BJ (cell line): ENCODE data around the gene OSBPL1A. TPM values are rescaled to one million over a fixed set of nuclear protein-coding genes. Genes with fewer than 3 reads are reported as not detected.

Experiments
- CTCF ChIA-PET: fragments of 350-600 bp; formaldehyde crosslinking; extraction: SDS; loops from one replicate; lab custom pipeline; 2021; ENCODE audit warnings: antibody characterized with exemption, inconsistent platforms; lab: Yijun Ruan, JAX
- POLR2A ChIA-PET: fragments of 300-600 bp; sonication (Branson Sonifier 250); formaldehyde crosslinking; extraction: SDS; loops from one replicate; lab custom pipeline; 2021; ENCODE audit warnings: antibody characterized with exemption; lab: Charles Lee
- DNase-seq: peaks from one replicate; pipeline ENCODE4 v3.0.0-alpha.2; 2011; ENCODE audit warnings: low read depth
- H3K27me3 ChIP-seq: 2 replicates; pipeline ENCODE4 v1.6.0; 2011; ENCODE audit warnings: low read length; ENCODE audit not compliant: control insufficient read depth, insufficient read depth
- H3K36me3 ChIP-seq: 2 replicates; pipeline ENCODE4 v1.5.1; 2011; ENCODE audit warnings: low read length; ENCODE audit not compliant: control insufficient read depth, insufficient read depth
- H3K4me3 ChIP-seq: 2 replicates; pipeline ENCODE4 v1.5.1; 2011; ENCODE audit warnings: low read depth, mild to moderate bottlenecking, control low read depth, low read length
- polyA plus RNA-seq: library from polyadenylated mRNA; depleted of rRNA; stranded (reverse); fragments of >200 nt; gene quantifications from 2 replicates; pipeline ENCODE4 v1.2.3, GENCODE V29; 2011
- TF ChIP-seq, protein P1 (sequence below): IDR thresholded peaks from 2 replicates; pipeline ENCODE4 v1.5.1; 2011; ENCODE audit warnings: low read depth, mild to moderate bottlenecking, control low read depth, inconsistent platforms, low read length, moderate library complexity; ENCODE audit not compliant: insufficient read depth

The OSBPL1A gene
- polyA plus RNA-seq, 1 experiment, result 20.1 TPM

- Histone ChIP-seq H3K36me3 (no peaks in the 10 kb centered on the region), H3K27me3 (no peaks in the 10 kb centered on the region), H3K4me3 (no peak overlapping the region)
- TF ChIP-seq, protein P1, sequence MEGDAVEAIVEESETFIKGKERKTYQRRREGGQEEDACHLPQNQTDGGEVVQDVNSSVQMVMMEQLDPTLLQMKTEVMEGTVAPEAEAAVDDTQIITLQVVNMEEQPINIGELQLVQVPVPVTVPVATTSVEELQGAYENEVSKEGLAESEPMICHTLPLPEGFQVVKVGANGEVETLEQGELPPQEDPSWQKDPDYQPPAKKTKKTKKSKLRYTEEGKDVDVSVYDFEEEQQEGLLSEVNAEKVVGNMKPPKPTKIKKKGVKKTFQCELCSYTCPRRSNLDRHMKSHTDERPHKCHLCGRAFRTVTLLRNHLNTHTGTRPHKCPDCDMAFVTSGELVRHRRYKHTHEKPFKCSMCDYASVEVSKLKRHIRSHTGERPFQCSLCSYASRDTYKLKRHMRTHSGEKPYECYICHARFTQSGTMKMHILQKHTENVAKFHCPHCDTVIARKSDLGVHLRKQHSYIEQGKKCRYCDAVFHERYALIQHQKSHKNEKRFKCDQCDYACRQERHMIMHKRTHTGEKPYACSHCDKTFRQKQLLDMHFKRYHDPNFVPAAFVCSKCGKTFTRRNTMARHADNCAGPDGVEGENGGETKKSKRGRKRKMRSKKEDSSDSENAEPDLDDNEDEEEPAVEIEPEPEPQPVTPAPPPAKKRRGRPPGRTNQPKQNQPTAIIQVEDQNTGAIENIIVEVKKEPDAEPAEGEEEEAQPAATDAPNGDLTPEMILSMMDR, result no peak
- CTCF ChIA-PET, result no interaction called here
- POLR2A ChIA-PET, result no interaction called here
- no peak for DNase-seq
Measured at GRCh38 chr18:24197412-24197811, 200.2 kb downstream of the OSBPL1A start.

DNA sequence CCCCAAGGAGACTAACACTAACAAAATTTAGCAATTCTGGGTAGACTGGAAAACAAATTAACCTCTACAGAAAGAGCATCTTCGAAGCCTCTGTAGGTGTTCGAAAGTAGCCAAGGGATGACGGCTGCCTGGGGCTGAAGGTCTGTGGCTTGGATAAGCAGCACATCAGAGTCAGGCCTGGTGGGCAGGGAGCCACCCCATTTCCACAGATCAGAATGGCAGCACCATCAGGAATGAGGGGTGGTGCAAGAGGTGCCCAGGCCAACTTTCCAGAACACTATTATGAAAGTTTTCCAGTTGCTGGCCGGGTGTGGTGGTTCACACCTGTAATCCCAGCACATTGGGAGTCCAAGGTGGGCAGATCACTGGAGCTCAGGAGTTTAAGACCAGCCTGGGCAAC, 200.9 kb downstream of the OSBPL1A start:
- H3K4me3 ChIP-seq, result no peak overlapping the region
- DNase-seq, result no peak
- H3K27me3 ChIP-seq, result no peaks in the 10 kb centered on the region
- CTCF ChIA-PET, result interaction anchor here (1.1 kb wide), 1 partner anchor 20 kb away, joined by 4 read pairs; no protein-coding TSS in a partner anchor
- TF ChIP-seq, protein P1, result no peak
- no peaks in the 10 kb centered on the region for H3K36me3 ChIP-seq
- POLR2A ChIA-PET, result no interaction called here

- Histone ChIP-seq H3K4me3 (no peak overlapping the region), H3K36me3 (no peaks in the 10 kb centered on the region), H3K27me3 (no peaks in the 10 kb centered on the region)
- no peak for DNase-seq
- TF ChIP-seq, protein P1, result no peak
- CTCF ChIA-PET, result no interaction called here
- POLR2A ChIA-PET, result no interaction called here
Measured at GRCh38 chr18:24195296-24196053, 202.1 kb downstream of the OSBPL1A start.

GRCh38 chr18:24190590-24190989, 207.0 kb downstream of the OSBPL1A start:
- no peak for DNase-seq
- CTCF ChIA-PET, result interaction anchor here (0.6 to 1.8 kb wide), 3 partner anchors 14 to 38 kb away, joined by 3 to 15 read pairs (median 3); no protein-coding TSS in a partner anchor
- H3K4me3 ChIP-seq, result no peak overlapping the region
- POLR2A ChIA-PET, result no interaction called here
- TF ChIP-seq, protein P1, result no peak
- H3K27me3 ChIP-seq, result no peaks in the 10 kb centered on the region
- H3K36me3 ChIP-seq, result no peaks in the 10 kb centered on the region

GRCh38 chr18:24189664-24190346, 207.8 kb downstream of the OSBPL1A start:
- no peaks in the 10 kb centered on the region for H3K36me3 ChIP-seq
- POLR2A ChIA-PET, result no interaction called here
- H3K27me3 ChIP-seq, result no peaks in the 10 kb centered on the region
- DNase-seq, result no peak
- CTCF ChIA-PET, result interaction anchor here (0.8 to 2.0 kb wide), 4 partner anchors 10 to 17 kb away, joined by 3 to 14 read pairs (median 4); no protein-coding TSS in a partner anchor
- TF ChIP-seq, protein P1, result no peak
- no peak overlapping the region for H3K4me3 ChIP-seq
